ENCODE results near the gene LGI1. TPM values are rescaled to one million over a fixed set of nuclear protein-coding genes. Genes with fewer than 3 reads are reported as not detected.
A peak's percentile ranks its signal among the peaks of the same experiment; 100 is the strongest.
"Not testable (repeated sequence)": the region's sequence is repeated elsewhere in the genome, so short reads cannot be mapped to it uniquely, and the experiment has no call there.

The LGI1 gene
- total RNA-seq, 2 donors from 2014 or later: 0.44 TPM; not detected in 1

DNA sequence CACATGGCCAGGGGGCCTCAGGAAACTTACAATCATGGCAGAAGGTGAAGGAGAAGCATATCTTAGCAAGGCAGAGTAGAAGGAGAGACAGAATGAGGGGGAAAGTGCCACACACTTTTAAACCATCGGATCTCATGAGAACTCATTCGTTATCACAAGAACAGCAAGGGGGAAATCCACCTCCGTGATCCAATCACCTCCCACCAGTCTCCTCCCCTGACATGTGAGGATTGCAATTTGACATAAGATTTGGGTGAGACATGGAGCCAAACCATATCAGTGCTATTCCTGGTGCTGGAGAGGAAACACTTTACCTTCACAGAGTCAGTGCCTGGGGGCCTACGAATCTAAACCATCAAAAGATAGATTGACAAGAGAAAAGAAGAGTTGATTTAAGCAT, 61.8 kb downstream of the LGI1 start:
- H3K27me3 ChIP-seq: no peaks in the 10 kb centered on the region
- H3K4me1 ChIP-seq: no peaks in the 10 kb centered on the region
- H3K27ac ChIP-seq: no peak overlapping the region
- H3K36me3 ChIP-seq: no peaks in the 10 kb centered on the region
- TF ChIP-seq, protein P1, sequence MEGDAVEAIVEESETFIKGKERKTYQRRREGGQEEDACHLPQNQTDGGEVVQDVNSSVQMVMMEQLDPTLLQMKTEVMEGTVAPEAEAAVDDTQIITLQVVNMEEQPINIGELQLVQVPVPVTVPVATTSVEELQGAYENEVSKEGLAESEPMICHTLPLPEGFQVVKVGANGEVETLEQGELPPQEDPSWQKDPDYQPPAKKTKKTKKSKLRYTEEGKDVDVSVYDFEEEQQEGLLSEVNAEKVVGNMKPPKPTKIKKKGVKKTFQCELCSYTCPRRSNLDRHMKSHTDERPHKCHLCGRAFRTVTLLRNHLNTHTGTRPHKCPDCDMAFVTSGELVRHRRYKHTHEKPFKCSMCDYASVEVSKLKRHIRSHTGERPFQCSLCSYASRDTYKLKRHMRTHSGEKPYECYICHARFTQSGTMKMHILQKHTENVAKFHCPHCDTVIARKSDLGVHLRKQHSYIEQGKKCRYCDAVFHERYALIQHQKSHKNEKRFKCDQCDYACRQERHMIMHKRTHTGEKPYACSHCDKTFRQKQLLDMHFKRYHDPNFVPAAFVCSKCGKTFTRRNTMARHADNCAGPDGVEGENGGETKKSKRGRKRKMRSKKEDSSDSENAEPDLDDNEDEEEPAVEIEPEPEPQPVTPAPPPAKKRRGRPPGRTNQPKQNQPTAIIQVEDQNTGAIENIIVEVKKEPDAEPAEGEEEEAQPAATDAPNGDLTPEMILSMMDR (IDR thresholded peaks at IDR 0.05): no peak
- H3K4me3 ChIP-seq: no peak overlapping the region
- no peaks in the 10 kb centered on the region for H3K9me3 ChIP-seq
- DNase-seq (ENCODE audit: low spot score): no peak

GRCh38 chr10:93820434-93820833, 62.7 kb downstream of the LGI1 start:
- Histone ChIP-seq H3K27me3 (no peaks in the 10 kb centered on the region), H3K4me3 (no peak overlapping the region), H3K4me1 (no peaks in the 10 kb centered on the region), H3K27ac (no peak overlapping the region), H3K36me3 (no peaks in the 10 kb centered on the region), H3K9me3 (no peaks in the 10 kb centered on the region)
- TF ChIP-seq, protein P1 (IDR thresholded peaks at IDR 0.05): no peak
- no peak for DNase-seq (ENCODE audit: low spot score)

- TF ChIP-seq, protein P1 (IDR thresholded peaks at IDR 0.05): peak; percentile 17 to 53
- Histone ChIP-seq H3K9me3 (no peaks in the 10 kb centered on the region), H3K27ac (no peak overlapping the region), H3K36me3 (no peaks in the 10 kb centered on the region), H3K27me3 (no peaks in the 10 kb centered on the region), H3K4me3 (no peak overlapping the region), H3K4me1 (no peaks in the 10 kb centered on the region)
- DNase-seq (ENCODE audit: low spot score): no peak
These were observed 63.5 kb downstream of the LGI1 start for GRCh38 chr10:93821051-93821772.

- Histone ChIP-seq H3K4me3 (no peak overlapping the region), H3K9me3 (no peaks in the 10 kb centered on the region), H3K36me3 (no peaks in the 10 kb centered on the region), H3K27ac (no peak overlapping the region), H3K4me1 (no peaks in the 10 kb centered on the region), H3K27me3 (no peaks in the 10 kb centered on the region)
- TF ChIP-seq, protein P1 (IDR thresholded peaks at IDR 0.05): no peak
- DNase-seq (ENCODE audit: low spot score): no peak
These were observed 68.6 kb downstream of the LGI1 start for GRCh38 chr10:93826355-93826754.

DNA sequence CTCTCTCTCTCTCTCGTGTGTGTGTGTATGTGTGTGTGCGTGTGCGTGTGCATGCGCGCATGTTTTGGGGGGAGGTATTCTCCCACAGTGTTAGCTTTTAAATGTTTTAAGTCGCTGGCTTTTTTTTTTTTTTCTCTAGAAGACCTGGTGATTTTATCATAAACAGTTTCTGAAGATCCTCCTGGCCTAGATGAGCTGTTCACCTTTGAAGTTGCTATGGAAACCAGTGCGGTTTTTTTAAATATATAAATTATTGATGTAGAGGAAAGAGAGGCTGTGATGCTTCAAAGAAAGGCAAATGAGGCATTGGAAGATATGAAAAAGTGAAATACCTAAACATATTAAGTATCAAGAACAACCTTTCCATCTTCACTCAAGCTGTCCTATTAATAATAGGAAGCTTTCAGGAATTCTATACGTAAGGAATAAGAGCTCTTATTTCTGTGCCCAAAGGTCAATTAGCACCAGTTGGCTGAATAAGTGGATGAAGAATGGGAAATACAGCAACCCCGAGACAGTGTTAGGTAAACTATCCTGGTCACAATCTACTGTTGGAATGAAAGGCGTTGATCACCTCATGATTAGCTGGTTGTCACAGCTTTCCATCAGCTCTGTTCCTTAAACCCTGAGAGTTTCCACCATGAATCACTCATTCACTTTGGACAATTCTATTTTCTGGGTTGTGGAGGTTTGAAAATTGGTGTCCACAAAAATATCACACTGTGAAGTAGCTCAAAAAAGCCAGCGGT, 69.5 kb downstream of the LGI1 start:
- Histone ChIP-seq H3K9me3 (no peaks in the 10 kb centered on the region), H3K4me1 (no peaks in the 10 kb centered on the region), H3K4me3 (no peak overlapping the region), H3K27me3 (no peaks in the 10 kb centered on the region), H3K36me3 (no peaks in the 10 kb centered on the region), H3K27ac (no peak overlapping the region)
- DNase-seq (ENCODE audit: low spot score): no peak
- TF ChIP-seq, protein P1 (IDR thresholded peaks at IDR 0.05): no peak

- H3K4me3 ChIP-seq; H3K9me3 ChIP-seq; DNase-seq (ENCODE audit: low spot score); H3K27ac ChIP-seq; H3K36me3 ChIP-seq; H3K4me1 ChIP-seq; H3K27me3 ChIP-seq: not testable (repeated sequence)
These were observed 73.3 kb downstream of the LGI1 start for GRCh38 chr10:93831065-93831464.
